ENCODE results near the gene APBA2.

Gene APBA2

DNA sequence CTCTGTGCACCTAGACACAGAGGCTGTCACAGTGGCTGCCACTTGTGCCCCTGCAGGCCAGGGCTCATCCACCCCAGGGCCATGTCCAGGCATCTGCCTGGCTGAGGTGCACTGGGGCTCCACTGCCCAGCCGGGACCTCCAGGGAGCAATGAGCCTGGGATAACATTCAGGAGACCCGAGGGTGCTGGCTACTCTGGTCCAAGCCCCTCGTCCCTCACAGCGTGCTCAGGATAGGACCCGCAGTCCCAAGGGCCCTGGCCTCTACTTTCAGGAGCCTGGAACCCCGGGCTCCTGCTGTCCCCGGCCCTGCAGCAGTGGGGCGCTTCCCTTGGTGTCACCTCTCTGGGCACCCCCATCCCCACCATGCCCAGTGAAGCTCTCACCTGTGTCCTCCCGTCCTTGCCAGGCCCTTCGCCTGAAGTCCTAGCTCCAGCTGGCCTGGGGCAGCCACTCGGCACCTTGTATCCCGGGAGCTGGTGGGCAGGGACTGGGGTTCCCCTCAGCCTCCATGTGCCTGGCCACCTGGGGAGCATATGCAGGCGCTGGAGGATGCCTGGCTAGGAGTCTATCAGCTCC is 226.0 kb downstream of the APBA2 start:
- no peak for DNase-seq

DNA sequence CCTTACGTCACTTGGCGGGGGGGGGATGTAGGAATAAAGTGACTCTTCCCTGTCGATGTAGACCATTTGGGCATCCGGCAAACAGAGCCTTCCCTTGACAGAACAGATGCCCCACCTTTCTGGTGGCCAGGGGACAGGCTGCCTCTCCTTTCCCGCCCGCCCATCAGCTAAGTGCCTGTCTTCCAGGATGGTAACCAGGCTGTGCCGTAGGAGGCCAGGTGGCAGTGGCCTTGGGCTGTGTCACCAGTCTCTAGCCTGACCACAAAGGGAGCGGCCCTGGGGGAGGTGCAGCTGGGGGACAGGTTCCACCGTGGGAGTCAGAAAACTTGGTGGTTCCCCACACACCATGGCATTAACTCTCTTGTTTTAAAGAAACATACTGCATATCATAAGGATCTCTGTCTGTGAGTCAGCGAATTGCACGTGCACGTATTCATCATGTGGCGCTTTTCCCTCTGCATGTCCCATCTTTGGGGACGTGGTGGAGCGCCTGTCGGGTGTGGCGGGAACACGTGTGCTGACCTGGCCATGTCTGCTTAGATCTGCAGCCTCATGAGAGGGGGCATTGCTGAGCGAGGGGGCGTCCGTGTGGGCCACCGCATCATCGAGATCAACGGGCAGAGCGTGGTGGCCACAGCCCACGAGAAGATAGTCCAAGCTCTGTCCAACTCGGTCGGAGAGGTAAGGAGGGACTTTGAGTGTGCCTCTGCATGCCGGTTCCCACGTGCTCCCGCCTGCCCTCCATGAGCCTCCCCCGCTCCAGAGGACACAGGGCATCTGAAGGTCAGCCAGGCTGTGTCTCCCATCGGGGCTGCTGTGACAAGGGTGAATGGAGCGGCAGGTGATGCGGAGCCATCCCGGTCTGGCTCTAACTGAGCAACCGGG is 227.8 kb downstream of the APBA2 start:
- no peak for DNase-seq

DNA sequence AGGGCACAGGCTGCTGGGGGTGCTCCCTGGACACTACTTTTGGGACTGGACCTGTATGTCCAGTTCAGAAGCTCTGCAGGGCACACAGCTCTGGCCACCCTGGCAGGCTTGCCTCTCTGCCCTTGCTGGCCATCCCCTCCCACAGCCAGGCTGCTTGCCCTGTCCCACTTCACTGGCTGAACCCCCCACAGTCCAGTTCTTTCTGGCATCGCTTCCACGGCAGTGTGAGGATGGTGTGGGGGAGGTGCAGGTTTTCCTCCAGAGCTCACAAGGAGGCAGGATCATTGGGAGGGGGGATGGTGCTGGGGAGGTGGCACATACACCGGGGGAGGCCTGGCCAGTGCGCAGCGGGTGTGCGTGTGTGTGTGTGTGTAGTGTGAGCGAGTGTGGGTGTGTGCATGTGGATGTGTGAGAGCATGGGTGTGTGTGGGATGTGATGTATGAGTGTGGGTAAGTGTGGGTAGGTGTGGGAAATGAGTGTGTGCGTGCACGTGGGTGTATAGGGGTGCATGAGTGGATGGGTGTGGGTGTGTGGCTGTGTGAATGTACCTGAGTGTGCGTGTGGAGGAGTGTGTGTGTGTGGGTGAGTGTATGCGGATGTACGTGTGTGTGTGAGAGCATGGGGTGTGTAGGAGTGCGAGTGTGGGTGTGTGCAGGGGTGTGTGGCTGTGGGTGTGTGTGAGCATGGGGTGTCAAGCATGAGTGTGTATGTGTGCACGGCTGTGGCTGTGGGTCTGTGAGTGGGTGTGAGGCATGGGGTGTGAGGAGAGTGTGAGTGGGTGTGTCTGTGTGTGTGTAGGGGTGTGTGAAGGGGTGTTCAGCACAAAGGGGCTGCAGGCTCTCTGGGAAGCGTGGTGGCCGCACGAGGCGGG is 228.7 kb downstream of the APBA2 start:
- no peak for DNase-seq

DNA sequence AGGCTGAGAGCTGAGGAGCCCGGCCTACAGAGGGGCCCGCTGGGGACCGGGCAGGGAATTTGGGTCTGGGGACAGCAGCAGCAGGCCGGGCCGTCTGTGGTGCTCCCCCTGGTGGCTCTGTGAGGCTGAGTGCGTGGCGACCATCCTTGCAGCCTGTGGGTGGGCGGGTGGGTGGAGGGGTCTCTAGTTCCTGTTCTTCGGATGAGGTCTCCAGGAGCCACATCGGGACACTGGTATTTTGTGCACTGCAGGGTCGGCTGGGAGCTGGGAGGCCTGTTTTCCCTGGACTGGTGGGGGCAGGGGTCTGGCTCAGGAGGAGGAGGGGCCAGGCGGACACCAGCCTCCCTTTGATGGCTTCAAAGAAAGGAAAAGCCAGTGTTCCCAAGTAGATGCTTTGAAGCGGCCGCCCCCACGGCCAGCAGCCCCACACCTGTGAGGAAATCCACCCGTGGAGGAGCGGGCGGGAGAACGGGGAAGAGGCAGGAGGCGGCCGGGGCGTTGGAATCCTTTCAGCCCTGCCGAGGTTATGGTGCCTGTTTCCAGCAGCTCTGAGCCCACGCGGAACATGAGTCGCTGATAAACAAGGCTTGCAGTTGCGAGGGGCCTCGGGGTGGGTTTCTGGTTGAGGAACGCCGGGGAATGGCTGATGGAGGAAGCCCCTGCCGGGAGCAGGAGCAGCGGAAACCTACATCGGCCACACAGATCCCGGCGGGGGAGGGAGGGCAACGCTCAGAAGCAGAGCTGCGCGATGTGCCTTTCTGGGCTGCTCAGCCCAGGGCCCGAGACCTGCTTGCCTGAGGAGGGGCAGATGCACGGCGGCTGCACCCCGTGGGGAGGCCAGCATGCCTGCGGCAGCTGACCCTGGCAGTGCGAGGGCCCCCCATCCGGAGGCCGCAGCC is 229.6 kb downstream of the APBA2 start:
- DNase-seq: peak in 1 of 2 donors; percentile 15

DNA sequence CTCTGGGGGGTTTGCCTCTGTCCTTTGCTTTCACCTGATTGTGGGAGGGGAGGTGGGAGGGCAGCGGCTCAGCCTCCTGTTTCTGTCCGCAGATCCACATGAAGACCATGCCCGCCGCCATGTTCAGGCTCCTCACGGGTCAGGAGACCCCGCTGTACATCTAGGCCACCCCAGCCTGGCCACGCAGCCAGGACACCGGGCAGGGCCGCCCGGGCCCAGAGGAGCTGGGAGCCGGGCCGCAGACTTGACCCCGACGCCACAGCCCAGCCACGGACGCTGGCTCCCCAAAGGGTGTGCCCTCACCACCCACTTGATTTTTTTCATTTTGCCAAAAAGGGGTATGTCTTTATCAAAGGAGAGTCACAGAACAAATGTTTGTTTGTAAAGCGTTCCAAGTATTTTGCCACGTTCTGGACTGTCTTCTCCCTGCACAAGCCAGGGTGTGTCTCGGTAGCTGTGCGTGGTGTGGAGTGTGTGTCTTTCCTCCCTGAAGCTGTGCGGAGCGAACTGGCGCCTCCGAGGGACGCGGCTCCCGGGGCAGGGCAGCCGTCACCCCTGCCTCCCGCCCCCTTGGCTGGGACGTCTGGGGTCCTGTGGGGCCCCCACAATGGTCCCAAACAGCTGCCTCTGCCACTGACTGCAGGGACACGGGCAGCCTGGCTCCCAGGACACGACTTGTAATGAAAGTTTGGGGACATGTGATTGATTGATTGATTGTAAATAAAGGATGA is 231.4 kb downstream of the APBA2 start:
- no peak for DNase-seq

DNA sequence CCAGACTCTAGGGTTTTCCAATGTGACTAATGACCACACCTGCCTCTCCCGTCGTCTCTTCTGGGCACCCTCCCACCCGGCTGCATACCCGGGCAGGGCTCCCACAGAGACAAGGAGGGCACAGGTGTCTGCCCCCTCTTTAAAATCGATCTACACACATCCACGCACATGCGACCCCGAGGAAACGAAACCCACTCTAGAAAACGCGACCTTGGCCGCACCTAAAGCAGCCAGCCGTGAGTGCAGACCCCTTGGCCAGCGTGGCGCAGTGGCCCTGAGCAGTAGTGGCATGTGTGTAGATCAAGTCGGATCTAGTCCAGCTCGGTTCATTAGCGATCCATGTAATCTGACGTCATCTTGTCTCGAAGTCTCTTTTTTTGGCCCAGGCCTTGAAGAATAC is 232.0 kb downstream of the APBA2 start:
- DNase-seq: no peak

DNA sequence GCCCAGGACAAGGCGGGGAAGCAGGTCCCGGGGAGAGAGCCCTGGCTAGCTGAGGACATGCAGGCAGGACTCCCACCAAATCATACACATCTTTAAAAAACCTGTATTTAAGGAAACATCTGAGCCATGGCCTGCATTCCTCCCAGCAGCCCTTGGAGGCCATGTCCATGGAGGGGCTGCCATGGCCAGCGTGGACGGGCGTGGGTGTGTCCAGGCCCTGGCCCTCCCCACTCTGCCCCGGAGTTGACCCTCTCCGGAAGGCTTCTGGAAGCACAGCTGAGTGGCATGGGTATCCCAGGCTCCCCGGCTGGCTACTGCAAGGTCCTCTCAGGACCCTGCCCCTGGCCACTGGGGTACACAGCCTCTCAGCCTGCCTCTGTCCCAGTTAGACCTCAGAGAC is 234.1 kb downstream of the APBA2 start:
- DNase-seq: no peak

DNA sequence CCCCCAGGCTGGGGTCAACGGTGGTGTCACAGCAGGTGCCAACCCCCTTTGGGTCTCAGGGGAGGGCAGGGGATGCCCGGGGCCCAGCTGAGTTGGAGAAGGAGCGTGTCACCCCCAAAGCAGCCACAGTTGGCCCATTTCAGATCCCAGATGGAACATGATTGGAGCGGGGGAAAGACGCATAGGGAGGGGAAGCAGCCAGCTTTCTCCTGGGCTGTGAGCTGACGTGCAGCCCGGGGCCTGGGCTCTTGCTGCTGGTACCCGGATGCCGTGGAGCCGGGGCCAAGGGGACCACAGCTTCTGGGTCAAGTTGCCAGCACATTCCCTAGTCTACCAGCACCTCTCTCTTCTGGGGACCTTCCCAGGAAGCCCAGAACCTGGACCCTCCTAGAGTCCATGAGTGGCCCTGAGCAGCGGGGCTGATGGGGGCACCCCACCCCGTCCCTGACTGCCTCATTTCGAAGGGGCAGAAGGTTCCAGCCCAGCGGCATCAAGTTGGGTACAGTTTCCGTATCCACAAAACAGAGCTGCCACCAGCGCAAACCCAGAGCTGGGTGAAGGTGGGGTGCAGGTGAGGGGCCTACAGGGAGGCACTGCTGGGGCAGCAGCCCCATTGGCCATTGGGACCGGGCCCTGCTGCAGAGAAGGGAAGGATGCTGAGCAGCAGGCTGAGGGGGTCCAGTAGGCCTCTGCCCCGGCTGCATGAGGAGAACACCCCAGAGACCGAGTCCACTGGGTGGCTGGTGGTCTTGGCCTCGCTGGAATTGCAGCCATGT is 235.0 kb downstream of the APBA2 start:
- no peak for DNase-seq

DNA sequence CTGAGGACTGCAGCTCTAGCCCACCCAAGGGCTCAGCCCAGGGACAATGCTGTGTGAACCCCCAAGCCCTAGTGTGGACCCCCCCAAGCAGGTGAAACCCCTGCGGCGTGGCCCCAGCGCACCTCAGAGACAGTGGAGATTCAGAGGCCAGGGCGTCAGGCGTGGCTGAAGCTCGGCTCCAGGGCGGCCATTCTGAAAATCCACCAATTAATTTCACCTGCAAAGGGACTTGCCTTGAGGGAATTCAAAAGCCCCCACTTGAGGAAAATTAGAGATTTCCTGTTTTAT is 235.5 kb downstream of the APBA2 start:
- DNase-seq: no peak

DNA sequence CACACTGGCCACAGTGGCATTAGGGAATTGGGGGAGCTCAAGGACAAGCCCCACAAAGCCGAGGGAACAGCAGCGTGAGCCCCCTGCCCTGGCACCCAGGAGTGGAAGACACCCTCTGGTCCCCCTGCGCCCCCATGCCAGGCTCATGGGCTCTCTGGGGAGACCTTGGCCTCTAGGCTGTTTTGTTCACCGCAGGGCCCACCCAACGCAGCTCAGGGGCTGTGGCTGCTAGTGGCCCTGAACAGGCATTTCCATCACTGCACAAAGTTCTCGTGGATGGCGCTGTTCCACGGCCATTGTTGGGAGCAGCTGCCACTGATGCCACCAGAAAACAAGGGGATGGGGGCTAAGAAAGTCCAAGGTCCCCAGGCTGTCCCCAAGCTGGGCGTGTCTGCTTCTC is 236.1 kb downstream of the APBA2 start:
- DNase-seq: no peak

DNA sequence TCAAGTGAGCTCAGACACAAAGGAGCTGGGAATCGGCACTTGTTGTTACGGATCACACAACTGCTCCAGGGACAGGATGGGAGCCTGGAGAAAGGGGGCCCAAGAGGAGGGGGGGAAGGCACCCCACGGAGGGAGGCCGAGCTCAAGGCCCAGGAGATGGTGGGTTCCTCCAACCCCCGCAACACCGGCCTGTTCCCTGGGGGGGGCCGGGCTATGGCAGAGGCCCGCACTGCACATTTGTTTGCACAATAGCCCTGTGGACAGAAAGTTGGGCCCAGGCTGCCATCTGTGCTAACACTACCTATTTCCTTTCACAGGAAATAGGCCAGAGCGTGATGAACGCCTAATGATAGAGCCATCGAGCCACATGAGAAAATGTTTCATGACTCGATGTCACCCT is 236.7 kb downstream of the APBA2 start:
- no peak for DNase-seq

DNA sequence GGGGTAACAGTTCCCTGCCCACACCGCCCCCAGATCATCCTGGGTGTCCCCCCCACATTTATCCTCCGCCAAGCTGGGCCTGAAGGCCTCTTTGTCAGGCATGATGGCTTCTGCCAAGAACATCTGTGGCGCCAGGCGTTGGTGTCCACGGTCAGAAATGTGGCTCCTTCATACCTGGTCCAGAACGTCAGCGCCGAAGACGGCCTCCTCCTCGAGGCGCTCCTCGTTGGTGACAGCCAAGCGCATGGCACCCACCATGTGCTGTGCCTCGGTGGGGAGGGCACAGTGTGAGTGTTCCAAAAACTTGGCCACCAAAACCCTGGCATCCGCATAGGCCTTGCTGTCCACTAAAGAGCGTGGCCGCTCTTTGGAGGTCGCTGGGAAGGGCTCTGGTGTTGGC is 237.4 kb downstream of the APBA2 start:
- DNase-seq: no peak

DNA sequence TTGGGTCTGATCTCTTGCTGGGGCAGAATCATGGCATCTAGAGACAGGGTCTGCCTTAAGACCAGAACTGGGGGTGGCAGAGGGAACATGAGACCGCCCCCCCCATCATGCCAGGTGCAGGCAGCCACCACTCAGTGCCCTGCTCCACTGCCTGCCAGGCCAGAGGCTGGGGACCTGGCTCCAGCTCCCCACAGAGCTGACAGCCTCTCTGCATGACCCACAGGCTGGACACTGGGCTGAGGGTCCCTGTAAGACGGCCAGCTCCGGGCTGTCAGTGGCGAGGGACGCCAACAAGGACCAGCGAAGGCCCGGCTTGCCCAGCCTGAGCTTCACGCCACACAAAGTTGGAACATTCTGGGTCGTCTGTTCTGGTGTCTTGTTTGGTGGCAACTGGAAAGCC is 238.2 kb downstream of the APBA2 start:
- no peak for DNase-seq

DNA sequence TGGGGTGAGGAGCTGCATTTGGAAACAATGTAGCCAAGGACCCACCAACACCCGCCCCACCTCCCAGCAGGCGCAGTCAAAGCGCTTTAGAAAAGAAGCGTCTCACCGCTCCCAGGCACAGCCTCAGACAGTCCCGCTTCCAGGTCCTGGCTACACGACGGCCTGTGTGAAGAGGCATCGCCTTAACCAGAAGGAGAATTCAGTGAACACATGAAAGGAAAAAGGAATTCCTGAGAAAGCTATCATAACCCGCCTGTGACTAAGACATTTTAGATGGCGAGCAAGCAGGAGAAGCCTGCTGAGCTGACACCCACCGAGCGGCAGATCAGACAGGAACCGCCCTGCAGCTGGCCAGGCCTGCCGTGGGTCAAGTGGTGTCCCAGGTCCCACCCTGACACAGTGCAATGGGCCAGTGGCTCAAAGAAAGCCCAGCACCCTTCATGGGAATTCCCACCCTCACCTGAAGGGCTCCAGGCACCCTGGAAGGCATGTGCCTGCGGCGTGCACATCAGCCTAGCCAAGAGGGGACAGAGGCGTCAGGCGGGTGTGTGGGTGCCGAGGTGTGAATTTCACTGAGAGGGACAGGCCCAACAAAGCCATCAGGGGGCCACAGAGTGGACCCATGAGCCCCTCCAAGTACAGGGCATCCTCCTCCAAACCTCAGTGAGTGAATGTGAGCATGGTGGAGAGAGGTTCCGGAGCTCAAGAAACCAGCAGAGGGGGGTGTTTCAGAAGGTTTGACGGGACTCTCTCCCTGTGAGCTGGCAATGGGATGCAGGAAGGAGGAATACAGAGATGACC is 239.0 kb downstream of the APBA2 start:
- DNase-seq: no peak

DNA sequence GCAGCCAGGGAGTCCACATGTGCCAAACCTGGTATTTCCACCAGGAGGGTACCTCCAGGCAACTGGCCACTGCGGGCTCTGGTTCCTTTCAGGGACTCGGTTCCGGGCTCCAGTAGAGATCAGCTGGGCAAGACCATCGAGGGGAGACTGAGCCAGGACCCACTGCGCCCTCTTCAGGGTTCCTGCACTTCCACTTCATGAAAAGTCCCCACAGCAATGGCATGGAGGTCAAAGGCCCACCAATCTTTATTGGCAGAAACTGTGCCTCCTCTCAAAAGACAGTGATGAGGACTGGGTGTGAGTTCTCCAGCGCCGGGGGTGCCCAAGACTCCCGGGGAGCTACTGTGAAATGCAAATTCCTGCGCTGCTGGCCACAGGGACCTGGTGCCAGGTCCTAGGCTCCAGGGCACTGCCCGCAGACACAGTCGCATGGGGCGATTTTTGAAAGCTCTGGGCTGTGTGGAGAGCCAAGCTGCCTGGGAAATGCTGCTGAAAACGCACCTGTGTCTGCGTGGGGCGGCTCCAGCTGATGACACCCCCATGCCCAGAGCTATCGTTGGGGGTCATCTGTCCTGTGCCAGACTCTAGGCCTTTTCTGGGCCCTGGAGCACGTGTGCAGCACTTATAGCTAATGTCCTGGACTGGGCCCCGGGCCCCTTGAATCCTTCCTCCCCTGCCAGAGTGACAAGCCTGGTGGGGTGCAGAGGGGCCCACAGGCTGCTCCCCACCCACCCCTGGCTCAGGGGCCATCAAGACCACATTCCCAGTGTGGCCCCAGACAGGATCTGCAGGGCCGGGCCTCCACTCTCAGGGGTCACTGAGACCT is 239.8 kb downstream of the APBA2 start:
- no peak for DNase-seq

DNA sequence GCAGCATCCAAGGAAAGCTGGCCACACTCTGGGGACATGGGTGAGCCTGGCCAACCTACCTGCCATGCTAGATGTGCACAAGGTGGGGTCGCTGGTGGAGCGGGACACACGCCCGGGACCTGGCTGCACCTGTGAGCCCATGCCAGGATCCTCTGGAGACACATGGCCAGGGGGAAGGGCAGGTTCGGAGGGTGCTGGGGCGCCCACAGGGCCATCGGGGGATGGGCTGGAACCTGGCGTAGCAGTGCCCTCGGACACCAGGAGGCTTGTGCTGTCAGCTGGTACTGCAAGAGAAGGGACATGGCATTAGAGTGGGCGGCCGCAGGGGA is 240.4 kb downstream of the APBA2 start:
- no peak for DNase-seq

DNA sequence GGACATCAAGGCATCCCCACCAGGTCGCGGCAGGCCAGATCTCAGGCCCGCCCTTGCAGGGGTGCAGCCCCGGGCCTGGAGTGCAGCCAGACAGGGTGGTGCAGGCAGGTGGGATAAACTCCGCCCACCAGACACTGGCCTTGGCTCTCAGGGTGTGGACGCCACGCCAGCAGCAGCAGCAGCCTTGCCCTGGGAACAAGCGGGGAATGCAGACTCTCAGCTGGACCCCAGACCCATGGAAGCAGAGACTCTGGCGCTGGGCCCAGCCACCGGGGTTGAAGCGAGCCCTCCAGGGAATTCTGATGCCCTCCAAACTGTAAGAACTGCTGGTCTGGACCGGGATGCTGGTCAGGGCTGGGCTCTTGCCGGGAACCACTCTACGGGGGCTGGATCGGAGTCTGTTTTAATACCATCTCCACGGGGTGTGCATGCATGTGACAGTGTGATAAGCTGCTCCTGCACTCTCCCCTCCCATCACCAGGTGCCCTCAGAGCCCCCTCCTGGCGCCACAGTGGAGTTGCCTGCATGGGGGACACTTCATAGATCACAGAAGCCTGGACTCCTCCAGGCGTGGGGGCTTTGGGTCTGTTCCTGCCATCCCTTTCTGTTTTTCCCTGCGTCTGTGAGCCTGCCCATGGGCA is 241.2 kb downstream of the APBA2 start:
- DNase-seq: no peak

DNA sequence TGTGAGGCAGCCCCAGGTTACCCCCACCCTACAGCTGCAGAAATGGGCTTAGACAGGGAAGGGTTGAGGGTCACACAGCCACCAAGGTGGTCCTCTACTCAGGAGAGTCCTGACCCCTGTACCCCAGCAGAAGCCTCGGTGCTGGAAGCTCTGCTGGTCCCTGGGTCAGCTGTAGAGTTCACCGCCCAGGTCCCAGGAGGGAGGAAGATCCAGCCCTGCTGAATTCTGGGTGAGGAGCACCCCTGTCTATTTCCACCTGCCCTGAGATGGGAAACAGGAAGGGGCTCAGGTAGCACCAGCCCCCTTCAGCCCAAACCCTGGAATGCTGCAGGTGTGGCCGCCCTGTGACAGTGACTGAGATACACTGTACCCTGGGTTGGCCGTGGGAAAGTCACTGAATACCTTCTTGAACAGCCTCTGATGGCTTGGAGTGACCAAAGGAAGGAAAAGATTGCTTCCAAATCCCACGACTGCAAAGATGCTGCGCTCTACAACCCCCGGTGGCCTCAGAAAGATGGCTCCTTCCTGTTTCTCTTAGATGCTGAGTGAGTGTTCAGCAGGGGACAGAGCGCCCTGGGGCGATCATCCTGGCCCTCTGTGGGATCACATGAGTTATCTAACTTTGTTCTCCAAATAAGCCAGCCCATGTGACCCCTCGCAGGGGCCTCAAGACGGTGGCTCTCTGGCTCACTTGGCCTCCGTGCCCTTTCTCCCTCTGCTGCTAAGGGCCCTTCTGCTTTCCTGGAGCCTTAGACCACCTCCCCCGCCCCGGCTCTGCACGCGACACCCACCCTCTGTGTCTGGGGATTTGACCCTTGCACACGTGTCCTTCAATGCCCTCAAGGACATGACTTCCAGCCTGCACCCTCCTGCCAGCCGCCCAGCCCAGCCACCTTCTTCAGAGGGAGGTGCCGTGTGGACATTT is 242.0 kb downstream of the APBA2 start:
- DNase-seq: no peak
